HG02981 (cell line): ENCODE data around the gene CCM2L.

ENCODE experiments used
- ATAC-seq: cut with Tn5 transposase; IDR thresholded peaks from one replicate; pipeline ENCODE4 v1.9.1; 2021; ENCODE audit warnings: mild to moderate bottlenecking, moderate library complexity; ENCODE audit not compliant: unreplicated experiment

CCM2L gene

DNA sequence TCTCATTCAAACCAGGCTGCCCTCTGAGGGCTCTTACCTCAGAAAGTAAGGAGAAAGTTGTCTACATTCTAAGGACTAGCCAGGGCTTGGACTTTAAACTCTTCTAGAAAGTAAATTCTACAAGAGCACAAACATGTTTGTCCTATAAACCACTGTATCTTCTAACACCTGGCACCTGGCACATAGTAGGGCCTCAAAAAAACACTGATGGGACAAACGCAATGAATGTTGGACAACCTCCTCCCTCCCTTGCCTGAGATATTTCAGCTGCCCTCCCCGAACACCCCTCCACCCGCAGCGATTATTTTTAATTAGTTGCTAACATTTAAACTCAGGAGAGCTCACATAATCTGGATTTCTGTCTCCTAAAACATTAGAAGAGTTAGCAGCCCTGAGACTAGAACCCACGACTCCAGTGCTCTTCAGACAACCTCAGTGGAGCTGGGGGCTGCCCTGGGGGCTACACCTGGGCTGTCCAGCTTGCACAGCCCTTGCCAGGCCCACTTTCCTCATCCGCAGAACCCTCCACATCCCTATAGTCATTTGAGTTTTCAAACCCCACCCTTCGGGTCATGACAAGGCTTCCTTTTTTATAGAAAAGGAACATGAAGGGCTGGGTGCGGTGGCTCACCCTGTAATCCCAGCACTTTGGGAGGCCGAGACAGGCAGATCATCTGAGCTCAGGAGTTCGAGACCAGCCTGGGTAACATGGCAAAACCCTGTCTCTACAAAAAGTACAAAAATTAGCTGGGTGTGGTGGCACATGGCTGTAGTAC lies 46.7 kb downstream of the CCM2L start:
- ATAC-seq, result no peak

GRCh38 chr20:32057656-32058184 lies 47.5 kb downstream of the CCM2L start:
- no peak for ATAC-seq

- ATAC-seq, result no peak
These were observed 49.0 kb downstream of the CCM2L start for GRCh38 chr20:32059189-32059588.

DNA sequence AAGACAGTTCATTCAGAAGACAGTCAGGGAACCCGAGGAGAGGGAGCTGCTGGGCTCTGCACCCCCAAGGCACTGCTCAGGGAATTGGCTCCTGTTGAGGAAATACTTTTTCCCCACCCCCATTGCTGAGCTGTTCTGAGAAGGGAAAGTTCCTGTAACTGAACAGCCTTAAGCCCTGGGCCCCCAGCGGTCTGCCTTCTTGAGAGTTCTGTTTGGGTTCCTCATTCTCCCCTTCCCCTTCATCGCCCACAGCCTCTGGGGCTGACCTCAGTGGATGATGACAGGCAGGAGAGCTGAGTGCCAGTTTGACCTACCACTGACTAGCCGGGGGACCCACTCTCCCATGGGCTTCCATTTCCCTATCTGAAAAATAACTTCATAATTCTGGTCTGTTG lies 52.5 kb downstream of the CCM2L start:
- ATAC-seq, result no peak

DNA sequence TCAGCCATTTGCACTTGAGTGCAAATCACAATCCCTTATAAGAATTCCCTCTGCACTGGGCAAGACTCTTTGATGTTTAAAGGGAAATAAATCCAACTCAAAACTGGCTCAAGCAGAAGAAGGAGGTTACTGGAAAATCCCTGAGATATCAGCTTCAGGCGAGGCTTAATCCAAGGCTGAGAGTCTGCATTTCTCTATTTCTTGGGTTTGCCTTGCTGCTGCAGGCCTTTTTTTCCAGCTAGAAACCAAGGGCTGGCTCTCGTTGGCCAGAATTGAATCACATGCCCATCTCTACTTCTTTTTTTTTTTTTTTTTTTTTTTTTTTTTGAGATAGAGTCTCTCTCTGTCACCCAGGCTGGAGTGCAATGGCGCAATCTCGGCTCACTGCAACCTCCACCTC lies 53.5 kb downstream of the CCM2L start:
- ATAC-seq, result no peak

DNA sequence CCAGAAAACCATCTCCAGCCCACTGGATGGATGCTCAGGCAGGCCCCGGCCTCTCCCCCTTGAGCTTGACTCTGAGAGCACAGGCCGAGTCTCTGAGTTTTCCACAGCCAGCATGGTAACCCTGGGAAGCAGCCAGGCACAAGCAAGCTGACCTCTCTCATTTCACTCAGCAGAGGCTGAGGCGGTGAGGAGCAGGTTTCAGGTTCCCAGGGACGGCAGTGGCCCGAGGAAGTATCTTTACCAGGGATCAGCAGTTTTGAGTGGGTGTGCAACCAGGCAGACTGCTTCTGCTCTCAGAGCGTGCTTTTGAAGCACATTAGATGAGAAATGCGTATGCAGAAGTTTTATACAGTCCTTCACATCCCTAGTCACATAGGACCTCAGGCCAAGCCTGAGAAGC lies 54.4 kb downstream of the CCM2L start:
- ATAC-seq, result no peak

DNA sequence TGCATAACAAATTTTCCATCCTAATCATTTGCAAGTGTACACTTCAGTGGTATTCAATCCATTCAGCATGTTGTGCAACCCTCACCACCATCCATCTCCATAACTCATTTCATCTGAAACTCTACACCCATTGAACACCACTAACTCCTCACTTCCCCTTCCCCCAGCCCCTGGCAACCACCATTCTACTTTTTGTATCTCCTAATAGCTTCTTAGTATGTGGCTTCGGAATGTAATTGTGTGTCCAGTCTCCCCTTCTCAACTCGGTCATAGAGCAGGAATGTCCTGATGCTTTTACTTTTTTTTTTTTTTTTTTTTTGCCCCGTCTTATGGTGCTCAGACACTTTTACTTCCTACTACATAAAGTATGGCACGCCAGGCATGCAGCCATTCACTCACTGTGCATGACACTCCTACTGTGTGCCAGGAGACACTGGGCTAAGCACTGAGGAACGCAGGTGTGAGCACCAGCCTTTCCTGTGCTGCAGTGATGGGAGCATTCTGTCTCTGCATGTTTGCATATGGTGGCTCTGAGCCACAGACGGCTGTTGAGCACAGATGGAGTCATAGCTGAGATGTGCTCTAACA lies 57.1 kb downstream of the CCM2L start:
- ATAC-seq, result no peak

- ATAC-seq, result no peak
These were observed 57.9 kb downstream of the CCM2L start for GRCh38 chr20:32068174-32068573.

DNA sequence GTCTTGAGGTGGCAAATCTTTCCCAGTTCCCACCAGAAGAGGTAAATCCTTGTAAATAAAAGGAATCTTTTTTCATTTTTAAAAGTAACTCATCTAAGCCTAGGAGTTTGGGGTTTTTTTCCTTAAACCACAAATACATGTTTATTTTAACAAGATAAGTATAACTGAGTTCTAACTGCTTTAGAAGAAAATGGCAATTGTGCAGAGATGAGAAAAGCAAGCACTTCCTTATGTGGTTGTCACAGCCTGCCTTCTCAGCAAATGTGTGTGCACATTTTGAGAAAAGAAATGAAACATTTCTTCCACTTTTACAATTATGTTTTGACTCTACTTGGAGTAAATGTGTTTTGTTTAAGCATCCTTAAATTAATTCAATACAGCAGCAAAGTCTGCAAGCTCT lies 59.5 kb downstream of the CCM2L start:
- no peak for ATAC-seq

- ATAC-seq, result no peak
These were observed 60.0 kb downstream of the CCM2L start for GRCh38 chr20:32070282-32070681.

- ATAC-seq, result no peak
These were observed 60.5 kb downstream of the CCM2L start for GRCh38 chr20:32070690-32071213.

DNA sequence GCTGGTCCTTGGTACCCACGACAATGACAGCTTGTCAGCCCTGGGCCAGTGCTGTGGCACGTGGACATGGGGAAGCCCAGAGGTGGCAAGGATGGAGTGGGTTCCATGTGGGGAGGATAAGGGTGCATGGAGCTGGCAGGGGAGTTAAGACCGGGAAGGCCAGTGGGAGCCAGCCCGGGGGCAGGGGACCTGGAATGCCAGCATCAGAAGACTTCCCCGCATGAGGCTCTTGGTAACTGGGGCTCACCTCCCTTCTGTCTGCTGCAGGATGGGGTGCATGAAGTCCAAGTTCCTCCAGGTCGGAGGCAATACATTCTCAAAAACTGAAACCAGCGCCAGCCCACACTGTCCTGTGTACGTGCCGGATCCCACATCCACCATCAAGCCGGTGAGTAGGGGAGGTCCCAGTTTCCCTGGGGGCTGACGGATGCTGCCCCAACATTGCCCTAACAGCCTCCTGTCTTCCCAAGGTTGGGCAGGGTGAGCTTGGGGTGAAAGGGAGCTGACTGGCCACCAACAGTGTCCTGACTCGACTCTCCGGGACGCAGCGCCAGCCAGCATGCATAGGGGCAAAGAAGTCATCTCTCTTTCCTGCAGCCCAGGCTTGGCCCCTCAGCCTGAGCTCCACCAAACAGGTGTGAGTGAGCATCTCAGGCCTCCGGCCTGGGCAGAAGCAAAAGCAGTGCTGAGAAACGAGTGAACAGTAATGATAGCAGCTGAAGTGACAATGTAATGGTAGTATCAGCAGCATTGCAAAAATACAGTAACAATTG lies 61.3 kb downstream of the CCM2L start:
- no peak for ATAC-seq

GRCh38 chr20:32072168-32072750 lies 62.0 kb downstream of the CCM2L start:
- ATAC-seq, result no peak

- no peak for ATAC-seq
These were observed 65.3 kb downstream of the CCM2L start for GRCh38 chr20:32075534-32075933.

DNA sequence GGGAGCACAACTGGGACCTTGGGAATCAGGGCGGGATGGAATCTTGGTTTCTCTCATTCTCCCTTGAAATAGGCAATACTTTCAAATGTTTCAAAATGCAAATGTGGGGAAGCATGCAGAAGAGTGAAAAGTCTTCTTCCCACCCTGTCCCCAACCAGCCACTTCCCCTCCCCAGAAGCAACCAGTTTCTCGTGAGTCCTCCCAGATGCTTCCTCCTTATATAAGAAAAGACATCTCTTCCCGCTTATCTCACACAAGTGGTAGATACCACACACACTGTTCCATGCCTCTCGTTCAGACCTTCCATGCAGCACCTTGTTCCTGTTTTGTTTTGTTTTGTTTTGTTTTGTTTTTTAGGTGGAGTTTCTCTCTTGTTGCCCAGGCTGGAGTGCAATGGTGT lies 67.0 kb downstream of the CCM2L start:
- no peak for ATAC-seq

DNA sequence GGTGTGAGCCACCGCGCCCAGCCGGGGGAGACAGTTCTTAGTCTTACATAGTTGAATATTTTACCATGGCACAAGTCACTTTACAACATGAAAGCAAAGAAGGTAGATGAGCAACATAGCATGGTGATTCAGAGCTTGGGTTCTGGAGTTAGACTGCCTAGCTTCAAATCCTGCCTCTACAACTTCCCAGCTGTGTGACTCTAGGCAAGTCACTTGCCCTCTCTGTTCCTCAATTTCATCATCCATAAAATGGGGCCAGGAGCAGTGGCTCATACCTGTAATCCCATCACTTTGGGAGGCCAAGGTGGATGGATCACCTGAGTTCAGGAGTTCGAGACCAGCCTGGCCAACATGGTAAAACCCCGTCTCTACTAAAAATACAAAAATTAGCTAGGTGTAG lies 68.1 kb downstream of the CCM2L start:
- no peak for ATAC-seq

DNA sequence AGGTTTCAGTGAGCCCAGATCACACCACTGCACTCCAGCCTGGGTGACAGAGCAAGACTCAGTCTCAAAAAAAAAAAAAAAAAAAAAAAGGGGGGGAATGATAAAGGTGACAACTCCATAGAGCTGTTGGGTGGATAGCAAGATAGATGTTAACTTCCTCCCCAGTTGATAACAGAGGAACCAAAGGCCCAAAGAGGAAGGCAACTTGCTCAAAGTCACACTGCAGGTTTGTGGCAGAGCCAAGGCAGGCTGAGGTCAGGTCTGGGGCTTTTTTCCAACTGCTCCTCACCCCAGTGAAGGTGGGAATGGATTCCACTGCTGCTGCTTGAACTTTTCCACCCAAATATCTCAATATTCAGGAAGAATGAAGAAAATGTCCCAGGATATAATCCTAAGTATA lies 68.6 kb downstream of the CCM2L start:
- ATAC-seq, result no peak

DNA sequence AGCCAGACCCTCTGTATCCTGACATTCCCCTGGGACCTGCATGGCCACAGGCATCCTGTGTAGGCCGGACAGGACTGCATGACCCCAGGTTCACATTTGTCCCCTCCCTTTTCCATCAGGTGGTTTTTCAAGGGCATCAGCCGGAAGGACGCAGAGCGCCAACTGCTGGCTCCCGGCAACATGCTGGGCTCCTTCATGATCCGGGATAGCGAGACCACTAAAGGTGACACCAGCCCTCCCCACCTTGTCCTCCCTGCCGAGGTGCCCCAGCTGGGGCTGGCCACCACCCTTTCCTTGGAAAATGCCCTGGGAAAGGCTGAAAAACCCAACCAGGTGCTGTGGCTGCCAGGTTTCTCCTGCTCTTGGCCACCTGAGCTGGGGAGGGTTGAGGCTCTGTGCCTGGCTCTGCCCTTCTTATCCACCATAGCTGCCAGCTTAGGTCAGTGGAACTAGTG lies 69.4 kb downstream of the CCM2L start:
- ATAC-seq, result no peak

- ATAC-seq, result no peak
These were observed 70.5 kb downstream of the CCM2L start for GRCh38 chr20:32080783-32081182.
